ENCODE results near the gene PARP1.

PARP1 gene

DNA sequence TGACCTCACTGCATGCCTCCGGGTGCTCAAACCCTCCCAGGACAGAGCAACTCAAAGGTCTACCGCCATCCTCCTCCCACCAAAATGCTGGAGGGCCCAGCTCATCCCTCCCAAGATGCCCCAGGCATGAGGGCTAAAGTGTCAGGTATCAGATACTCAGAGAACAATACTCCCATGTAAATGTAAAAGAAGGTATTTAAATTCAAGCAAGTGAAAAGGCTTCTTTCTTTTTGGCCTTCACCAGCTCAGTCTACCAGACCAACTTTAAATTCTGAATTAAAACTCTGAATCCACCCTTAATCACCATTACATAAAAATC, 3.0 kb downstream of the PARP1 start:
- no peak for DNase-seq

DNA sequence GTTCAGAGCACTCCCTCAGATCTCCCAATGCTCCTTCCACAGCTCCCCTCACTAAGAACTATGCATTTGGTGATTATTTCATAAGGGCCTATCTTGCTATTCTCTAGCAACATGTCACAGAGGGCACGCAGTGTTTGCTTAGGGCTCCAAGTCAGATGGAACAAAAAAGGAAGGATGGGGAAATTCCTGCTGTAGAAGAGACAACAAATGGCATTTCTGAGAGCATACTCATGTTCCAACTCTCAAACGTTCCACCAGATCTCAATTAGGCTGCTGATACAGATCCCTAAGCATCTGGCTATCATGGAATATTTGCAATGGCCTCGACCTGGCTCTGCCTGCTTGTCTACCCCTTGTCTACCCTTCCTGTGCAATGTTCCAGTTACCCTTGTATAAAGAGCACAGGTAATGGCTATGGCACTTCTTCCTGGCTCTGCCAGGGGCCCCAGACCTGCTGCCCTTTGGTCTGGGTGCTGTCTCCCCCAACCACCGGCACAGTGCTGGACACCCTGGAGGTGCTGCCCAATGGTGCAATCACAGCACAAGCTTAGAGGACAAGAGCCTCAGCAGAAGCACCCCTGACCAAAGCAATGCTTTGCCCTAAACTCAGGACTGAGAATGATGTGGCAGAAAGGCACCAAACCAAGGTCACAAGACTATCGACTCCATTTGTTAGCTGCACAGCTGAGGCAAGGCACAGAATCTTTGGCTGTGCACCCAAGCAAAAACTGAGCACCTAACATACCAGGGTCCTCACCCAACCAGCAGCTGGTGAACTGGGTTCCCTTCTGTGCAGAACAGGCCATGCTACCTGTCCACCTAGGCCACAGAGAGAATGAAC, 3.6 kb downstream of the PARP1 start:
- peak; percentile 42 for DNase-seq

GRCh38 chr1:226403201-226404034, 4.5 kb downstream of the PARP1 start:
- DNase-seq, result peak; percentile 86

- no peak for DNase-seq
Observed at GRCh38 chr1:226402739-226403165, 5.1 kb downstream of the PARP1 start.

DNA sequence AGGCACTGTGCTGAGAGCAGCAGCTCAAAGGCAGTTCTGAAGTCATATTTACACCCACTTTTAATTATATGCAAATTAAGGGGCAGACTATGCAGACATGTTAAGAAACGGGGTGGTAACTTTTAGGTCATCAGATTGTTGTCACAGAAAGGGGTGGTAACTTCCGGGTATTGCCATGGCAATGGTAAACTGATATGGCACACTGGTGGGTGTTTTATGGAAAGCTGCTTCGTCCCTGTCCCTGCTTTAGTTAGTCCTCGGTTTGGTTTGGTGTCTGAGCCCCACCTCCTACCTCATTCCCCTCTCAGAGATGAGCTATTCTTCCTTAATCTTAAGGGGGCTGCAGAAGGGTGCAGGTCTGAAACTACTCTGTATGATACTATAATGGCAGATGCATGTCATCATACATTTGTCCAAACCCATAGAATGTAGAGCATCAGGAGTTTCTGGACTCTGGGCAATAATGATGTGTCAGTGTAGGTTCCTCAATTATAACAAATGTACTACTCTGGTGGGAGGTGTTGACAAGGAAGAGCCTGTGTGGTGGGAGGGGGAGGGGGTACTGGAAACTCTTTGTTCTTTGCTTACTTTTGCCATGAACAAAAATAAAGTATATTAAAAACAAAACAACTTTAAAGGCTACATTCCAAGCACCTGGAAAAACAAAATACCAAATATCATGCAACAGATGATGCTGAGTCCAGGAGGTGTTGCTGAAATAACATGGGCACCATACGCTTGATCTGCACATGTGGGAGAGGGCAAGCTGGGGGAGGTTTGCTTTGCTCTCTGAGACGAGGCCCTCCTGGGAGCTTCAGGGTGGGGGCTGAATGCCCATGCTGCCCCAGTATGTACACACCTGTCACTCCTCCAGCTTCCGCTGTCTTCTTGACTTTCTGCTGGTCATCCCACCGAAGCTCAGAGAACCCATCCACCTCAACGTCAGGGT, 6.3 kb downstream of the PARP1 start:
- no peak for DNase-seq

DNA sequence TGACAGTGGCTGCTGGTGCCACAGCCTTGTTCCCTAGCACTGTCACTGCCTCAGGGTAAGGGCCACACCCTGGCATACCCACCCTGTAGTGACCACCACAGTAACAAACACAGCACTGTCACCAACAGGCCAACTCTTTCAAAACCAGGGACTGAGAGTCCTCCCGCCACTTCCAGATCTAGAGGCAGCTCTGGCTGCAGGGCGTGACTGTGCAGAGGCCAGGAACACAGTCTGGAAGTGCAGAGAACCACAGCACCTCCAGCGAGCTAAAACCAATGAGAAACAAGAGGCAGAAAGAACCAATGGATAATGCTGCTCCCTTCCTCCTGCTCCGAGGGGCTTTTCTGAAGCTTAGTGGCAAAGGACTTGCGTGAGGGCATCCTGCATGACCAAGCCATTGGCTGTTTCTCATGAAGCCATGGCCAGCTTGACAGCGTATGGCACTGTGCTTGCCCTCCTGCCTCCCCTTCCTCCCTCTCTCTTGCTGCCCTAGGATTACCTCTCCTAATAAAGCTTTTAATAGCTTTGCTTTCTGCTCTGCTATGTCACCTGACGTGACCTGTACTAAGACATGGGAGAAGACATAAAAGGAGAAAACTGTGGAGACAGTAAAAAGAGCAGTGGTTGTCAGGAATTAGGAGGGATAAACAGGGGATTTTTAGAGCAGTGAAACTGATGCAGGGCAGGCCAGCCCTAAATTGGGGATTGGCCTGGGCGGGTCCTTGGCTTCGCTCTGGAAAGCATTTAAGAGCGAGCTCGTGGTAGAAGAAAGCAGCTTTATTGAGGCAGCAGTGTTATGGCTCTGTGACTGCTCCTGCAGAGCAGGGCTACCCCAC, 7.2 kb downstream of the PARP1 start:
- DNase-seq, result peak; percentile 96

- no peak for DNase-seq
Observed at GRCh38 chr1:226397955-226398636, 9.8 kb downstream of the PARP1 start.

DNA sequence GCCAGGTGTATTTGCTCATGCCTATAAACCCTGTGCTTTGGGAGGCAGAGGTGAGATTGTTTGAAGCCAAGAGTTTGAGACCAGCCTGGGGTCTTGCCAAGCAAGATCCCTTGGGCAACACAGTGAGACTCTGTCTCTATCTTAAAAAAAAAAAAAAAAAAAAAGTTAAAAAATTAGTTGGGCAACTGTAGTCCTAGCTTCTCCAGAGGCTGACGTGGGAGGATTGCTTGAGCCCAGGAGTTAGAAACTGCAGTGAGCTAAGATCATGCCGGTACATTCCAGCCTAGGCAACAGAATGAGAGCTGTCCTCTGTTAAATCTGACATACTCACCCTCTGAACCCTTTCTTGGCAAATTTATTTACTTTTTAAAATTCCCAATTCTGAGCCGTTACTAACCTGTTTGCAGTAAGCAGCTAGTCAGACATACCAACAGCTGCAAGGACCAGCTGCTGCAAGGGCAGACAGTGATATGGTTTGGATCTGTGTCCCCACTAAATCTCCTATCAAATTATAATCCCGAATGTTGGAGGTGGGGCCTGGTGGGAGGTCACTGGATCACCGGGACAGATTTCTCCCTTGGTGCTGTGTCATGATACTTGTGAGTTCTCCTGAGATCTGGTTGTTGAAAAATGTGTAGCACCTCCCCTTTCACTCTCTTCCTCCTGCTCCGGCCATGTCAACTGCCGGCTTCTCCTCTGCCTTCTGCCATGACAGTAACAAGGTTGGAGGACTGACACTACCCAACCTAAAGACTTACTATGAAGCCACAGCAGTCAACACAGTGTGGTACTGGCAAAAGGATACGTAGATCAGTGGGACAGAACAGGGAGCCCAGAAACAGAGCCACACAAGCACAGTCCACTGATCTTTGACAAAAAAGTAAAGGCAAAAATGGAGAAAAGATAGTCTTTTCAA, 10.6 kb downstream of the PARP1 start:
- DNase-seq, result peak; percentile 87

GRCh38 chr1:226395753-226396152, 12.1 kb downstream of the PARP1 start:
- DNase-seq, result no peak

DNA sequence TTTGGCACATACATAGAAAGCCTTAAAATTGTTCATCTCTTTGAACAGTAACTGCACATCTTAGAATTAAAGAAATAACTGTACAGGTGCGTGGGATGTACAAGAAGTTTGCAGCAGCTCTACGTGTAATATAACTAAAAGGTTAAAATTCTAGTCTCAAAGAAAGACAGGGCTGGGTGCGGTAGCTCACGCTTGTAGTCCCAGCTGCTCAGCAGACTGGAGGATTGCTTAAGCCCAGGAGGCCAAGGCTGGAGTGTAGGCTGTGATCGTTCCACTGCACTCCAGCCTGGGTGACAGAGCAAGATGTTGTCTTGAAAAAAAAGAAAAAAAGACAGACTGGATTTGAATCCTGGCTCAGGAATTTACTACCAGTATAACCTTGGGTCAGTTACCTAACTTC, 13.4 kb downstream of the PARP1 start:
- DNase-seq, result no peak

DNA sequence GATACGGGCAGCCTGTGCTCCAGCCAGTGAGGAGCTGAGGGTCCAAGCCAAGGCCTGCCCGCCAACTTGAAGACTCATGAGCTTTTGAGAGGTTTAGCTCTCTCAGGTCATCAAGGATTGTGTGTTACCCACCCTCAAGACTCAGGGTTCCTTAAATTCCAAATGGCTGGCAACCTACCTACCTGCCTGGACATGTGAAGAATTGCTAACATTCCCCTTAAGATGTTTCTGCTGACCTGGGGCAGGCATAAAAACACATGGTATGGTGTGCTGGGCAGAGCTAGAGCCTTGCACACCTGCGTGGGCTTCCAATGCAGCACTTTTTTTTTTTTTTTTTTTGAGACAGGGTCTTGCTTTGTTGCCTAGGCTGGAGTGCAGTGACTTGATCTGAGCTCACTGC, 17.2 kb downstream of the PARP1 start:
- DNase-seq, result no peak

- no peak for DNase-seq
Observed at GRCh38 chr1:226388131-226388530, 19.8 kb downstream of the PARP1 start.

DNA sequence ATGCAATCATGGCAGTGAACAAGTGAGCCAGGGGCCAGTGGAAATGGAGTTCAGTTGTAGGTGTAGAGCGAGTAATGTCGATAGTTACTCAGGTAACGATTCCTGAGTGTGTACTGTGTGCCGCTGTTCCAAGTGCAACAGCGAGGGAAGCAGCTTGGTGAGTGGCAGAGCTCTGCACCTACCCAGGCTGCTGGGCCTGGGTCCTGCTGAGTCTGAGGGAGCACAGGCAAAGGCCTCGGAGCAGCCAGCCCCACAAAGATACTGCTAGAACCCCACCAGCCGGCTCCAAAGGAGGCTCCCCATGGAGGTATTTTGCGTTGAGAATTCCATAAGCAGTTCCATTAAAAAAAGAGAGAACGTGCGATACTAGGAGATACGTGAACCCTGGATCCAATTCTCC, 23.2 kb downstream of the PARP1 start:
- no peak for DNase-seq

- DNase-seq, result no peak
Observed at GRCh38 chr1:226384040-226384439, 23.9 kb downstream of the PARP1 start.

DNA sequence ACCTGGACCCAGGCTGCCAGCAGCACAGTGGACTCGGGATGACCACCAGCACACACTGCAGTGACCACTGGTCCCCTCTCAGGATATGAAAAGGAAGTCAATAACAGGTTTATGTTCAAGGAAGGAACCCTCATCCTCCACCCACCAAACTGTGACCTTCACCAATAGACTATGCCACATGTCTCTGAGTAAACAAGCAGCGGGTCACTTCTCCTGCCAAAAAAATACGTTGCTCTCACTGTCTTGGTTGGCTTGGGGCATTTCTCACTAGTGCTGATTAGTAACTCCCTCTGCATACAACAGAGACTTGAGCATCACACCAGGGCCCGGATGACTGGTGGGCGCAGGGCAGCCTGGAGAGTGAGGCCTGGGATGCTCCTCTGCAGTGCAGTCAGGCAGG, 25.9 kb downstream of the PARP1 start:
- DNase-seq, result no peak

- DNase-seq, result no peak
Observed at GRCh38 chr1:226381226-226381998, 26.5 kb downstream of the PARP1 start.

DNA sequence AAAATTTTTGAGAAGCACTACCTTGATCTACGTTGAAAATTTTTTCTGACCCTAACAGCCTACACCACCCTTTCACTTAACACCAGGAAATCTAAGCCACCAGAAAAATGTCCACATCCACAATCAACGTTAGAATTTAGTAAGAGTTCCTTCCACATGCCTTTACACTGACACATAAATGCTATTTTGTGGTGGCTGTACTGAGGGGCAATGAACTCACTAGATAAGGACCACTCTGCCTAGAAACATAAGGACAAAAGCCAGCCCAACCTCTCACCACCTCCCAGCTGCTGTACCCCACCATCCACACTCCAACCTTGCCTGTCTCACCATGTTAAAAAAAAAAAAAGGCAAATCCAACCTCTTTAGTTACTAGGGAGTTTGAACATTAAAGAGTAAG, 29.8 kb downstream of the PARP1 start:
- DNase-seq, result no peak

- no peak for DNase-seq
Observed at GRCh38 chr1:226376300-226376699, 31.6 kb downstream of the PARP1 start.

DNA sequence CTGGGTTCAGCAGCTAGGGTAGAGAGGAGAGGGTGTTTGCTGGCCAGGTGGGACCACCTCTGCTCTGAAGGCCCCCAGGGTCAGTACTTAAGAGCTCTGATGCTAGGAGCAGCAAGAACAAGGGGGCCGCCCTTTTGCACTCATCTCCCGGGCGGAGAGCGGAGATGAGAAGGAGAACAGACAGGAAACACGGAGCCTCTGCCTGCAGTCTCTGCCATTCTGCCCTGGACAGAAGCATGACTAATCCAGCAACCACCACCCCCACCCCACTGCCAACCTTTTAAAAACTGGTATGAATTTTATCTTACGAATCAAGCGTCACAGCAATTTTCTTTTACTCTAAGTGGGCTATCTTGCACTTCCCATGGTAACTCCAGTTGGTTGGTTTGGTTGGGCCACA, 34.5 kb downstream of the PARP1 start:
- DNase-seq, result no peak

- DNase-seq, result no peak
Observed at GRCh38 chr1:226372885-226373284, 35.0 kb downstream of the PARP1 start.
